ENCODE results near the gene TSEN54.

The TSEN54 gene

GRCh38 chr17:75515496-75516254 is 653 bp upstream of the TSEN54 start, which contains the start of gene CASKIN2:
TSS of gene CASKIN2 (minus strand) at chr17:75515537. CDS start at chr17:75513804, 1,733 bp downstream.
- TF ChIP-seq REST (IDR thresholded peaks at IDR 0.05; ENCODE audit: insufficient replicate concordance, low read depth) (peak; percentile 95), POLR2AphosphoS5 (IDR thresholded peaks at IDR 0.05; ENCODE audit: low read depth) (no peak), SPI1 (IDR thresholded peaks at IDR 0.05; ENCODE audit: borderline replicate concordance, low read depth) (no peak), GABPA (IDR thresholded peaks at IDR 0.05; ENCODE audit: low read depth) (no peak), CTCF (IDR thresholded peaks at IDR 0.05; ENCODE audit: insufficient read depth, low read length) (peak; percentile 72)
- peaks cover 12% of the 10 kb centered on the region for H3K27me3 ChIP-seq (ENCODE audit: insufficient read depth, poor library complexity, severe bottlenecking)
- H3K4me3 ChIP-seq (replicated peaks; ENCODE audit: insufficient read depth, low read length), result peak within 1 kb of the TSS; percentile 88
- no peak within 1 kb of the TSS for H3K27ac ChIP-seq (replicated peaks)
- DNase-seq (ENCODE audit: low read depth in 1 of 2, low spot score in 1 of 2), result peak; percentile 61

GRCh38 chr17:75516619-75517296 is 430 bp downstream of the TSEN54 start:
- DNase-seq (ENCODE audit: low read depth in 1 of 2, low spot score in 1 of 2), result peak; percentile 29 to 35
- H3K4me3 ChIP-seq (replicated peaks; ENCODE audit: insufficient read depth, low read length), result peak overlapping the region; percentile 88
- 0 out of 2 replicates have a peak overlapping the region, but pooled peaks have one; percentile 23 for H3K27ac ChIP-seq (replicated peaks)
- peaks cover 12% of the 10 kb centered on the region for H3K27me3 ChIP-seq (ENCODE audit: insufficient read depth, poor library complexity, severe bottlenecking)
- no peak for TF ChIP-seq REST (IDR thresholded peaks at IDR 0.05; ENCODE audit: insufficient replicate concordance, low read depth)
- TF ChIP-seq GABPA (IDR thresholded peaks at IDR 0.05; ENCODE audit: low read depth), result no peak
- no peak for TF ChIP-seq POLR2AphosphoS5 (IDR thresholded peaks at IDR 0.05; ENCODE audit: low read depth)

GRCh38 chr17:75517297-75517865 is 1.1 kb downstream of the TSEN54 start:
- no peak for TF ChIP-seq POLR2AphosphoS5 (IDR thresholded peaks at IDR 0.05; ENCODE audit: low read depth)
- TF ChIP-seq SPI1 (IDR thresholded peaks at IDR 0.05; ENCODE audit: borderline replicate concordance, low read depth), result no peak
- TF ChIP-seq CTCF (IDR thresholded peaks at IDR 0.05; ENCODE audit: insufficient read depth, low read length), result no peak
- TF ChIP-seq GABPA (IDR thresholded peaks at IDR 0.05; ENCODE audit: low read depth), result no peak
- no peak for TF ChIP-seq REST (IDR thresholded peaks at IDR 0.05; ENCODE audit: insufficient replicate concordance, low read depth)
- H3K27ac ChIP-seq (replicated peaks), result no peak overlapping the region
- DNase-seq (ENCODE audit: low read depth in 1 of 2, low spot score in 1 of 2), result peak in 1 of 2 experiments; percentile 25
- peak overlapping the region; percentile 88 for H3K4me3 ChIP-seq (replicated peaks; ENCODE audit: insufficient read depth, low read length)
- H3K27me3 ChIP-seq (ENCODE audit: insufficient read depth, poor library complexity, severe bottlenecking), result peaks cover 12% of the 10 kb centered on the region
